Fibroblast of skin of left biceps (primary cell): ENCODE data around the gene PRKG1.

ENCODE experiments used
- DNase-seq, 2 experiments: peaks; one replicate each; pipeline ENCODE4 v3.0.0-alpha.2; 2013; ENCODE audit warnings: low read depth in 2 of 2

The PRKG1 gene

GRCh38 chr10:51800725-51801424 is 726.6 kb downstream of the PRKG1 start:
- no peak for DNase-seq

- DNase-seq = no peak
Observed at GRCh38 chr10:51802030-51802429, 727.7 kb downstream of the PRKG1 start.

- peak; percentile 25 to 26 for DNase-seq
Observed at GRCh38 chr10:51804866-51805265, 730.6 kb downstream of the PRKG1 start.

GRCh38 chr10:51806079-51806835 is 732.0 kb downstream of the PRKG1 start:
- DNase-seq = no peak

DNA sequence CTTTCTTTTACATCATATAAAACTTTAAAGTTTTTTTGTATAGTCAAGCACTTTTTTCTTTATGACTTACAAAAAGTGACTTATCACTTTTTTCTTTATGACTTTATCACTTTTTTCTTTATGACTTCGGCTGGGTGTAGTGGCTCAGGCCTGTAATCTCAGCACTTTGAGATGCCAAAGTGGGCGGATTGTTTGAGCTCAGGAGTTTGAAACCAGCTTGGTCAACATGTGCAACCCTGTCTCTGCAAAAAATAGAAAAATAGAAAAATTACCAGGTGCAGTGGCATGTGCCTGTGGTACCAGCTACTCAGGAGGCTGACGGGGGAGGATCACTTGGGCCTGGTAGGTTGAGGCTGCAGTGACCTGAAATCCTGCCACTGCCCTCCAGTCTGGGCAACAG is 733.9 kb downstream of the PRKG1 start:
- no peak for DNase-seq

GRCh38 chr10:51815723-51816122 is 741.4 kb downstream of the PRKG1 start:
- no peak for DNase-seq

DNA sequence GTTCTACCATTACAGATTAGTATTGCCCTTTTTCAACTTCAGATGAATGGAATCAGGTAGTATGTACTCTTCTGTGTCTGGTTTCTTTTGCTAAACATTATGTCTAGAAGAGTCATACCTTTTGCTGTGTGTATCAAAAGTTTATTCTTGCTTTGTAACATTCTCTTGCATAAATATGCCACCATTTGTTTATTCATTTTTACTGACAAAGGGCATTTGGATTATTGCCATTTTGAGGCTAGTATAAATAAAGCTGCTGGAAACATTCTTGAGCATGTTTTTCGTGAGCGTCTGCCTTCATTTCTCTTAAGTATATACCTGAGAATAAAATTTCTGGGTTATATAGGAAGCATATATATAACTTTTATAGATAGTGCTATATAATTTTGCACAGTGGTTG is 746.8 kb downstream of the PRKG1 start:
- DNase-seq = no peak

DNA sequence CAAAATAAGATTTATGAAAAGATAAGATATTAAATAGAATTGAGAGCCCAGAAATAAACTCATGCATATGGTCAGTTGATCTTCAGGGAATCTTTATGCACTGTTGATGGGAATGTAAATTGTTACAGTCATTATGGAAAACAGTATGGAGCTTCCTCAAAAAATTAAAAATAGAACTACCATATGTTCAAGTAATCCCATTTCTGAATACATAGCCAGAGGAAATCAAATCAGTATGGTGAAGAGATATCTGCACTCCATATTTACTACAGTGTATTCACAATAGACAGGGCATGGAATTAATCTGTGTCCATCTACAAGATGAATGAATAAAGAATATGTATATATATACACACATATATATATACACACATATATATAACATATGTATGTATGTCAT is 747.5 kb downstream of the PRKG1 start:
- no peak for DNase-seq

GRCh38 chr10:51832652-51833383 is 758.5 kb downstream of the PRKG1 start:
- DNase-seq = no peak

DNA sequence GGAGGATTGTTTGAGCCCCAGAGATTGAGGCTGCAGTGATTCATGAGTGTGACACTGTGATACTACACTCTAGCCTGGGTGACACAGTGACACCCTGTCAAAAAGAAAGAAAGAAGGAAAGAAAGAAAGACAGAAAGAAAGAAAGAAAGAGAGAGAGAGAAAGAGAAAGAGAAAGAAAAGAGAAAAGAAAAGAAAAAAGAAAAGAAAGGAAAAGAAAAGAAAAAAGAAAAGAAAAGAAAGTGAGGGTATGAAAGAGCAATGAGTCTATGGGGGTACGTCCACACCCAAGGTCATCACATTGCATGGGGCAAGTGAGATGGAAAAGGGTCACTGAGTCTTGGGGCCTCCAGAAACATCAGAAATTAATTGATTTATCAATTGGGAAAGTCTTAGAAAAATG is 760.3 kb downstream of the PRKG1 start:
- no peak for DNase-seq

- DNase-seq = no peak
Observed at GRCh38 chr10:51838471-51838870, 764.2 kb downstream of the PRKG1 start.

GRCh38 chr10:51843966-51844365 is 769.7 kb downstream of the PRKG1 start:
- no peak for DNase-seq

DNA sequence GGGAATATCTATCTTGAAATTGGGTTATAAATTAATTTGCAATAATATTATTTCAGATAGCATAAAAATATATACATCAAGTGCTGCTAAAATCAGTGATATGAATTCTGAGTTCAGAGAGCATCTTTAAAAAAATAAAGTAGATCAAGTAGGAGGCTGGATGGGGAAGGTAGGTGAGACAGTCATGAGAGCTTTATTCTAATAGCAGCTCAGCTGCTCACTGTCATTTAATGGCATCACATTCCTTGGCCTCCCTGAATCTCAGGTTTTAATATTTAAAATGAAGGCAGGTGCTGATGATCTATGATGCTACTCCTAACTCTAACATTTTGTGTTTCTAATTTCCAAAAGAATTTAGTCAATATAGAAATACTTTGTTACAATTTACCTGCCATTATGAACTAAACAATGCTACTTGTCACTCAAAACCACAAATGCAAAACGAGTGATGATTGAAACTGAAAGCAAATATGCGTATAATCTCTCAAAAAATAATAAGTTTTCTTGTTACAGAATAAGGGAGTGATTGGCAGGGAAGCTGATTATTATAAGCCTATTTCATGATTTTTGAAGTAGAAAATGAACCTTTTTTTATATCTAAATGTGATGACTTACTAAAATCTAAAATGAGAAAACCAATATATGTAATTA is 772.7 kb downstream of the PRKG1 start:
- DNase-seq = no peak

DNA sequence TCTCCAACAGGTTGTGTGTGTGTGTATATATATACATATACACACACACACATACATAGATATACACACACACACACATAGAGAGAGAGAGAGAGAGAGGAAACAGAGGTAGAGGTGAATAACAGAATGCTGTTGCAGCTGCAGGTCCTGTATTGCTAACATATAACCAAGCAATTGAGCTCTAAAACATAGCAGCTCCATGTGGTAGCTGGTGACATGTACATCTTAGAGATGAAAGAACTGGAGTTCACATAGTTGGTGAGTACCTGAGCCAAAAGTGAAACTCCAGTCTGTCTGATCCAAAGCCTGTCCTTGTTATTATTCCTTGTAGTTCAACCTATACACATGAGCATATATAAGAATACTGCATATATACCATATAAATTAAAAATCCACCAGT is 778.0 kb downstream of the PRKG1 start:
- DNase-seq = no peak

DNA sequence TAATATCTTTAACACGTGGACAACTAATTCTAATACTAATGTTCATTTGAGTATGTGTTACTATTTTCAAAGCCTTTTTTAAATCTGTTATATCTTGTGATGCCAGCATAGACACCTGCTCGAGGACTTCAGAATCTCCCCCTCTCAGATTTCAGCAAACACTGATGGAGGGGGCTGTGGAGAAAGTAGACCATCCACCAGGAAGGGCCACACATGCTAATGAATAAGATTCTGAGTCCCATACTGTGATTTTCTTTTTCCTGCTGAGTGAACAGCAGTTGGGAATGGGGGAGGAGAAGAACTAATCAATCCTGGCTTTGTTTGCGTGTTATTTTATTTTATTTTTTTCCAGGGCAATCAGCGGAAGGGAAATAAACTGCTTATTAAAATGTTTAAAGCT is 783.0 kb downstream of the PRKG1 start:
- DNase-seq = no peak

DNA sequence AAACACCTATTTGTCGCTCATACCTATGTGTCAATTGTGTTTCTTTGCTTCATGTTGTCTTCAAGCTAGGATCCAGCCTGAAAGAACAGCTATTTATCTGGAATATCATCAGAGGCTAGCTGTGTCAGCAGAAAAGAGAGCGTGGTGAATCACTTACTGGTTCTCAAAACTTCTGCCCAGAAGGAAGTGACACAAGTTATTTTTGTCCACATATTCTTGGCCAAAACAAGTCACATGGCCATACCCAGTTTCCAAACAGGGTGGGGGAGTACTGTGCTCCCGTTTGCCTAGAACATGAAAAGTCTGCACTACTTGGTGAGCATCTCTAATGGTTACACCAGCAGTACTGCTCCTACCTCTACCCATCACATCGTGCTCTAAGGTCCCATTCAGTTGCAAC is 786.0 kb downstream of the PRKG1 start:
- DNase-seq = no peak

GRCh38 chr10:51861051-51861450 is 786.8 kb downstream of the PRKG1 start:
- no peak for DNase-seq

DNA sequence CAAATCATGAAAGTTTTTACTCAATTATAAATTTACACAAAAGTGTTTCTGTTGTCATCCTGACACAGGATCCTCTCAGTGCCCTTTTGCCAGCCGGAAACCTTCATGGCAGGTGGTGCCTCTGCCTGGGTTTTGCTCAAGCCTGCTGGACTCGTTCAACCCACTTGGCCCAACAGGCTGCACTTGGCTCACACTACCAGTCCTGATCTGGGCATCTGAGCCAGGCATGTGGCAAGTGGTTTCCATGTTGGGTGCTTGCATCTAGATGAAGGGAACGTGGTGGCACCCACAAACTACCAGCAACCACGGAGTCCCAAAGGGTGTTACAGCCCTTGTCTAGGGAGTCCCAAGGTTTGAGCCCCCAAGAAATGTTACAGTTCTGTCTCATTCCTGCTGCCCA is 787.4 kb downstream of the PRKG1 start:
- DNase-seq = no peak

DNA sequence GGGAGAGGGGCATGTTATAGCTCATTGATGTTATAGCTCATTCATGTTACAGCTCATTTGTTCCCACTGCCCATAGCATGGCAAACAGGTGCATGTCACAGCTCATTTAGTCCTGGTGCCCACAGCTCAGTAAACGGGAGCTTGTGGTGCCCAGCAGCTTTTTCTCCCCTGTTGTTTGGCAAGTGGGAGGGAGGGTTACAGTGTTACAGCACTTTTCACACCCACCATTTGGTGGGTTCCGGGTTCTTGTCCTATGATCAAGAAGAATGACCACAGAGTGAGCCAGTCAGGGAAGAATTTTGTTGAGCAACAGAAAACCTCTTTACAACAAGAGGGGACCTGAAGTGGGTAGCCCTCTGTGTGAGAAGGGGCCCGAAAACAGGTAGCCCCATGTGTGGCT is 787.9 kb downstream of the PRKG1 start:
- no peak for DNase-seq

- peak; percentile 77 to 78 for DNase-seq
Observed at GRCh38 chr10:51867956-51868355, 793.7 kb downstream of the PRKG1 start.

DNA sequence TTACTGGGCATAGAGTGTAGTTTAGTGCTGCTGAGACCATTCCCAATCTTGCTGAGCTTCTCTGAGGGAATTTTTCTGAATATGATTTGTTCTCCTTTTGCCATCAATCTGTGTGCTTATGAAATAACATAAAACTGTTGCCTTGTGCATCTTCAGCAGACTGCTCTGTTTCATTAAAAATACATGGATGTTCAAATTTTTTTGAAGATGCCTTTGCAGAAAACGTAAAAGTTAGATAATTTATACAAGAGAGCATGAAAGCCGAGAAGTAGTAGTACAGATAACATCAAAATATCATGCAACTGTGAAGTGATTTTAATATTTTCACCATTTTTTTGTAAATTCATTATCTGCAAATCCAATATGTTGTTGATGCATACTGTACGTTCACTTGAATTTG is 799.8 kb downstream of the PRKG1 start:
- DNase-seq = no peak

- no peak for DNase-seq
Observed at GRCh38 chr10:51875610-51876009, 801.3 kb downstream of the PRKG1 start.
